GM12872 (cell line): ENCODE data around the gene HOTAIR.

Source experiments
- TF ChIP-seq, protein P1 (sequence below): IDR thresholded peaks from 3 replicates; pipeline ENCODE4 v1.5.1; 2011; ENCODE audit warnings: low read depth, mild to moderate bottlenecking, low read length, moderate library complexity; ENCODE audit not compliant: insufficient read depth

Gene HOTAIR

DNA sequence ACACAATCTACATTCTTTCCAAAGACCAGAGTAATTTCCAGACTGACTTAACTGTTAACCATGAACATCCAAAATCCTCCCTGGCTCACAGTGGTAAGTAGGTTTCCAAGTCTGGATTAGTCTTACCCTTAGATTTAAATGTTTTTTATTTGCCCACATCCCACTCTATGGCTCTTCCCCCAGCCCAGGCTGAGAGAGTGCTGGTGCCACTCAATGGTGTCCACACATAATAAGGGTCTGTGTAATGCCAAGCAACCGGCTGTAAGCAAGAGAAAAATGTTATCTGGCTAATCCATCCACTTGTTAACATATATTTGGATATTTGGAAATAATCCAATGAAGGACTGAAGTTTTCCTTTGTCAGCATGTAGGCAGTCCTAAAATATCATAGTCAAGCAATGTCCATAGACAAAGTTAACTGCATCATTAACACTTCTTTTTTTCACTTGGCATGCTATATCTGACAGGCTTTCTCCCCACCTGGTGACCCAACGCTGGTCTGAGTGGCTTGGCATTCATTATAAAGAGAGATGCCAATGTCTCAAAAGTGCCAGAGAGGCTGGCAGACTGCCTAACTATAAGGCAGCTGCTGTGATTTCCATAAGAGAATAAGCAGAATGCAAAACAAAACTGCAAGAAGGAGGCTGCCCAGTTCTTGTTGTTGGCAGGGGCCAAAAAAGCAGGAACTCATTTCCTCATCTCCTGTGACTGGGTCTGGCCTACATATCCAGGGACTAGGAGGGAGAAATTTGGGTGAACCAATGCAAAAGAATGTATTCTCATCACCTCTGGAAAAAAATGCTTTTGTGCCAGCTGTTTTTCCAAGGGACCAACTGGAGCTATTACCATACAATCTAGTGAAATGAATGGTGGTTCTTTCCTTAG, 50.0 kb downstream of the HOTAIR start:
- TF ChIP-seq, protein P1, sequence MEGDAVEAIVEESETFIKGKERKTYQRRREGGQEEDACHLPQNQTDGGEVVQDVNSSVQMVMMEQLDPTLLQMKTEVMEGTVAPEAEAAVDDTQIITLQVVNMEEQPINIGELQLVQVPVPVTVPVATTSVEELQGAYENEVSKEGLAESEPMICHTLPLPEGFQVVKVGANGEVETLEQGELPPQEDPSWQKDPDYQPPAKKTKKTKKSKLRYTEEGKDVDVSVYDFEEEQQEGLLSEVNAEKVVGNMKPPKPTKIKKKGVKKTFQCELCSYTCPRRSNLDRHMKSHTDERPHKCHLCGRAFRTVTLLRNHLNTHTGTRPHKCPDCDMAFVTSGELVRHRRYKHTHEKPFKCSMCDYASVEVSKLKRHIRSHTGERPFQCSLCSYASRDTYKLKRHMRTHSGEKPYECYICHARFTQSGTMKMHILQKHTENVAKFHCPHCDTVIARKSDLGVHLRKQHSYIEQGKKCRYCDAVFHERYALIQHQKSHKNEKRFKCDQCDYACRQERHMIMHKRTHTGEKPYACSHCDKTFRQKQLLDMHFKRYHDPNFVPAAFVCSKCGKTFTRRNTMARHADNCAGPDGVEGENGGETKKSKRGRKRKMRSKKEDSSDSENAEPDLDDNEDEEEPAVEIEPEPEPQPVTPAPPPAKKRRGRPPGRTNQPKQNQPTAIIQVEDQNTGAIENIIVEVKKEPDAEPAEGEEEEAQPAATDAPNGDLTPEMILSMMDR, result no peak

DNA sequence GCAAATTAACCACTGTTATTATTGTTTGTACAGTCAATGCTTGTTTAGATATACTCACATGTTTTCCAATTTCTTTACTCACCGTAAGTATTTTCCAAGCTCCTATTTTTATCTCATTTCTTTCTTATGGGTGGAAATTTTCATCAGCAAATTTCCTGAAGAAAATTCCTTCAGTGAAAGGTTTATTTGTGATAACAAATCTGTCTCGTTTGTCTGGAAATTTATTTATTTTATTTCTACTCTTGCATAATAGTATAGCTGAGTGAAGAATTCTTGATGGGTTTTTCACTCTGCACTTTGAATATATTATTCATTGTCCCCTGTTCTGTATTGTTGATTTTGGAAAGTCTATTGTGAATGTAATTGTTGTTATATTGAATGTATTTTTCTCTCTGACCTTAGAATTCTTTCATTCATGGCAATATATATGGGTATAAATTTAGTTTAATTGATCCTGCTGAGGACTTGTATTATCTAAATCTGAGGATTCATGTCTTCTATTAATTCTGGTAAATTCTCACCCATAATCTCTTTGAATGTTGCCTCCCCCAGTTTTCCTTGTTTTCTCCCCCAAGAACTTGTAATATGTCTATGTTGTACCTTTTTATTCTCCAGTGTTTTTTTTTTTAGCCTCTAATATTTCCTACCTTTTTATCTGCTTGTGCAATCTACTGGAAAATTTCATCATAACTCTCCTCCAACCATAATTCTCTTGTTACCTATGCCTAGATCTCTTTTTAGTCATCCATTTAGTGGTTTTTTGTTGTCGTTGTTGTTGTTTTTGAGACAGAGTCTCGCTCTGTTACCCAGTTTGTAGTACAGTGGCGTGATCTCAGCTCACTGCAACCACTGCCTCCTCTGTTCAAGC, 57.7 kb downstream of the HOTAIR start:
- TF ChIP-seq, protein P1, result no peak
